HepG2 (cell line): ENCODE data around the gene MMP24OS. TPM values are rescaled to one million over a fixed set of nuclear protein-coding genes. Genes with fewer than 3 reads are reported as not detected.
A peak's percentile ranks its signal among the peaks of the same experiment; 100 is the strongest.

ENCODE experiments used
- ATAC-seq: fragments of 200-7000 bp; cut with Tn5 transposase; 3 replicates; pipeline ENCODE4 v1.9.1; 2020; ENCODE audit warnings: mild to moderate bottlenecking, moderate library complexity
- BruUV-seq: library from RNA; stranded (reverse); fragments of 400-500 nt; replicated peaks from 2 replicates; lab custom pipeline; 2021; lab: Mats Ljungman, UMichigan
- CTCF ChIA-PET: fragments of 300-600 bp; formaldehyde crosslinking; extraction: SDS; loops from one replicate; lab custom pipeline; 2021; ENCODE audit warnings: low total read pairs, inconsistent platforms, low intra/inter-chr PET ratio; lab: Yijun Ruan, JAX
- POLR2A ChIA-PET: fragments of 350-600 bp; sonication (Branson Sonifier 250); formaldehyde crosslinking; loops from one replicate; lab custom pipeline; 2020; ENCODE audit warnings: antibody characterized with exemption, inconsistent platforms; lab: Yijun Ruan, JAX
- DNase-seq: peaks from one replicate; pipeline ENCODE4 v3.0.0-alpha.2; 2015; ENCODE audit warnings: low spot score
- FAIRE-seq: peaks from 3 replicates; lab custom pipeline; 2011; peaks lifted over from hg19 to GRCh38; lab: Jason Lieb, UNC
- H2AFZ ChIP-seq: one replicate; pipeline ENCODE4 v1.6.1; 2011; ENCODE audit warnings: low read length, inconsistent platforms
- H3K27ac ChIP-seq: fragments of 300-600 bp; 3 replicates; pipeline ENCODE4 v1.8.0; 2011; ENCODE audit warnings: mixed run types, mild to moderate bottlenecking, mixed read lengths, low read length, inconsistent platforms; ENCODE audit not compliant: insufficient read depth; ENCODE audit errors: extremely low read length
- H3K27me3 ChIP-seq, 2 experiments: fragments of 200-600 bp in 1 of 2; 2 replicates in 1 of 2; 3 replicates in 1 of 2; pipeline versions ENCODE4 v1.6.0 to v1.8.0; 2011; ENCODE audit warnings: low read length in 2 of 2, mild to moderate bottlenecking in 2 of 2, moderate library complexity in 2 of 2, inconsistent platforms in 1 of 2; ENCODE audit not compliant: insufficient read depth in 2 of 2, control insufficient read depth in 1 of 2
- H3K36me3 ChIP-seq, 2 experiments: fragments of 200-600 bp in 1 of 2; replicated peaks in 1 of 2; 2 replicates in 1 of 2; 3 replicates in 1 of 2; pipeline versions ENCODE4 v1.5.1 to v1.8.0; 2011; ENCODE audit warnings: low read length in 2 of 2, inconsistent platforms in 1 of 2; ENCODE audit not compliant: insufficient read depth in 2 of 2, control insufficient read depth in 1 of 2
- H3K4me1 ChIP-seq: 2 replicates; pipeline ENCODE4 v1.5.1; 2012; ENCODE audit warnings: low read length, inconsistent platforms; ENCODE audit not compliant: insufficient read depth
- H3K4me2 ChIP-seq: 2 replicates; pipeline ENCODE4 v1.6.0; 2011; ENCODE audit warnings: low read depth, low read length, inconsistent platforms
- H3K4me3 ChIP-seq, 3 experiments: fragments of 200-600 bp in 1 of 3; sonication (generic), shearing (Covaris generic) in 1 of 3; replicated peaks in 1 of 3; 2 replicates each; pipeline ENCODE4 v1.5.1; 2011 to 2016; ENCODE audit warnings: low read length in 3 of 3, inconsistent platforms in 2 of 3, low read depth in 2 of 3, mild to moderate bottlenecking in 2 of 3, control low read depth in 1 of 3, mixed read lengths in 1 of 3; ENCODE audit not compliant: insufficient read depth in 1 of 3
- H3K79me2 ChIP-seq: one replicate; pipeline ENCODE4 v1.6.1; 2011; ENCODE audit warnings: low read length, inconsistent platforms; ENCODE audit not compliant: insufficient read depth
- H3K9ac ChIP-seq: 2 replicates; pipeline ENCODE4 v1.6.0; 2011; ENCODE audit warnings: mild to moderate bottlenecking, low read depth, low read length, inconsistent platforms; ENCODE audit not compliant: insufficient read depth
- H3K9me3 ChIP-seq: 2 replicates; pipeline ENCODE4 v1.5.1; 2012; ENCODE audit warnings: mild to moderate bottlenecking, low read length
- H4K20me1 ChIP-seq: 2 replicates; pipeline ENCODE4 v1.6.0; 2011; ENCODE audit warnings: inconsistent platforms, mild to moderate bottlenecking, low read length, moderate library complexity; ENCODE audit not compliant: insufficient read depth
- BCLAF1 ChIP-seq: fragments of 450-650 bp; IDR thresholded peaks from 2 replicates; pipeline ENCODE4 v1.6.1; 2017; ENCODE audit warnings: mild to moderate bottlenecking
- CHD4 ChIP-seq: fragments of 200-600 bp; sonication (generic); IDR thresholded peaks from 2 replicates; pipeline ENCODE4 v1.7.0; 2017; ENCODE audit warnings: mild to moderate bottlenecking, low read length, borderline replicate concordance
- CSRNP1 ChIP-seq: sonication (generic); formaldehyde crosslinking; IDR thresholded peaks from 2 replicates; pipeline ENCODE4 v1.8.1; 2023; ENCODE audit warnings: mild to moderate bottlenecking, missing genetic modification reagents
- ERF ChIP-seq: IDR thresholded peaks from 2 replicates; pipeline ENCODE4 v1.6.1; 2018; ENCODE audit warnings: missing biosample characterization, missing genetic modification reagents
- ISL2 ChIP-seq: sonication (generic); formaldehyde crosslinking; IDR thresholded peaks from 2 replicates; pipeline ENCODE4 v1.5.0; 2020; ENCODE audit warnings: missing genetic modification reagents
- MAF1 ChIP-seq: sonication (generic); formaldehyde crosslinking; IDR thresholded peaks from 2 replicates; pipeline ENCODE4 v1.5.0; 2020; ENCODE audit warnings: missing genetic modification reagents, borderline replicate concordance
- PPARG ChIP-seq: conservative IDR thresholded peaks from 2 replicates; pipeline ENCODE4 v1.6.1; 2016; ENCODE audit warnings: missing biosample characterization, missing genetic modification reagents
- RFX3 ChIP-seq: IDR thresholded peaks from 2 replicates; pipeline ENCODE4 v1.6.1; 2016; ENCODE audit warnings: missing biosample characterization, missing genetic modification reagents
- SP140L ChIP-seq: sonication (generic); formaldehyde crosslinking; IDR thresholded peaks from 2 replicates; pipeline ENCODE4 v1.4.0; 2020; ENCODE audit warnings: missing genetic modification reagents, borderline replicate concordance
- ZFP82 ChIP-seq: sonication (generic); formaldehyde crosslinking; IDR thresholded peaks from 2 replicates; pipeline ENCODE4 v1.5.1; 2020; ENCODE audit warnings: mild to moderate bottlenecking, missing genetic modification reagents, borderline replicate concordance
- ZNF280B ChIP-seq: sonication (generic); formaldehyde crosslinking; IDR thresholded peaks from 2 replicates; pipeline ENCODE4 v1.5.0; 2020; ENCODE audit warnings: missing genetic modification reagents, mild to moderate bottlenecking, borderline replicate concordance
- ZNF337 ChIP-seq: sonication (generic); formaldehyde crosslinking; IDR thresholded peaks from 2 replicates; pipeline ENCODE4 v1.5.1; 2020; ENCODE audit warnings: missing genetic modification reagents, low read depth, mild to moderate bottlenecking, borderline replicate concordance
- ZNF354B ChIP-seq: sonication (generic); formaldehyde crosslinking; IDR thresholded peaks from 2 replicates; pipeline ENCODE4 v1.8.0; 2022; ENCODE audit warnings: mild to moderate bottlenecking, missing genetic modification reagents
- ZNF546 ChIP-seq: sonication (generic); formaldehyde crosslinking; conservative IDR thresholded peaks from 2 replicates; pipeline ENCODE4 v1.8.1; 2023; ENCODE audit warnings: mild to moderate bottlenecking, missing genetic modification reagents
- ZNF557 ChIP-seq: sonication (generic); formaldehyde crosslinking; IDR thresholded peaks from 2 replicates; pipeline ENCODE4 v1.4.0; 2020; ENCODE audit warnings: missing genetic modification reagents
- ZNF720 ChIP-seq: sonication (generic); formaldehyde crosslinking; IDR thresholded peaks from 2 replicates; pipeline ENCODE4 v1.4.0; 2020; ENCODE audit warnings: missing genetic modification reagents
- WGBS: methylation state at CpG from one replicate; pipeline ENCODE4 v1.1.6; 2017; ENCODE audit warnings: low lambda C conversion rate; 5-methylcytosine and 5-hydroxymethylcytosine counted together
- in situ Hi-C: cut with HindIII; loops from 2 replicates; pipeline ENCODE4 v1.10.0; 2017; ENCODE audit warnings: low pct_unique_long_range_greater_than_20kb; ENCODE audit not compliant: extremely low pct_ligation_motif_present
- intact Hi-C: fragments of 100-400 bp; cut with micrococcal nuclease; formaldehyde crosslinking; loops from one replicate; pipeline ENCODE4 v1.10.0; 2022; ENCODE audit not compliant: unreplicated experiment
- polyA plus RNA-seq, 8 experiments: library from polyadenylated mRNA; depleted of rRNA in 3 of 8; stranded (reverse) in 7 of 8; unstranded in 1 of 8; fragments of >200 nt; fragmentation: Illumina TruSeq in 4 of 8; extraction: Trizol in 4 of 8; gene quantifications; 2 replicates each; pipeline versions ENCODE4 v1.2.1 to v1.2.3, GENCODE V29; 2011 to 2016; ENCODE audit warnings: low read depth in 4 of 8, missing spikeins in 1 of 8, mixed read lengths in 1 of 8; ENCODE audit not compliant: insufficient read depth in 1 of 8
- total RNA-seq, 5 experiments: library from RNA; depleted of rRNA; stranded (reverse); fragments of >200 nt; fragmentation: Illumina TruSeq; extraction: Trizol; gene quantifications; 2 replicates each; pipeline ENCODE4 v1.2.3, GENCODE V29; 2016; ENCODE audit warnings: low read depth in 1 of 5

The MMP24OS gene
- total and polyA plus RNA-seq, 2 of the 13 experiments (the other 11 are each of a cell fraction or from before 2014, with no cell fraction given), result 6.0 to 8.5 TPM

GRCh38 chr20:35285806-35286076, 7.8 kb upstream of the MMP24OS start (continued):
- 0 out of 2 replicates have a peak, but pooled peaks have one; percentile 4 for TF ChIP-seq ZNF354B (CRISPR knock-in tag)
- TF ChIP-seq ZFP82 (CRISPR knock-in tag), result no peak
- TF ChIP-seq SP140L, result no peak
- peak; percentile 25; the same call in 1 of the 2 replicates for TF ChIP-seq CHD4

GRCh38 chr20:35284992-35285805, 7.3 kb upstream of the MMP24OS start:
- in situ Hi-C loops (no loop called here), intact Hi-C loops (no loop called here)
- H3K4me1 ChIP-seq, result peaks cover 70% of the 10 kb centered on the region
- no peaks in the 10 kb centered on the region for H3K9me3 ChIP-seq
- peak overlapping the region; percentile 91 for H3K4me2 ChIP-seq
- under 1% methylated on average over 19 of the region's 19 CpGs for WGBS
- peaks cover 2 to 6% of the 10 kb centered on the region in 2 experiments; a peak in 2 of 5 replicates for H3K27me3 ChIP-seq
- peaks cover 7 to 19% of the 10 kb centered on the region in 2 experiments; a peak in 4 of 5 replicates for H3K36me3 ChIP-seq
- H3K4me3 ChIP-seq, result peak overlapping the region; percentile 80 to 98 (median 81)
- peaks cover 45% of the 10 kb centered on the region for H3K79me2 ChIP-seq
- ATAC-seq (peak; percentile 4), FAIRE-seq (no peak), DNase-seq (no peak)
- H3K27ac ChIP-seq, result peak overlapping the region; percentile 95
- peak overlapping the region; percentile 97 for H3K9ac ChIP-seq
- H4K20me1 ChIP-seq, result peaks cover 16% of the 10 kb centered on the region
- ChIA-PET CTCF (interaction anchor here (0.8 to 1.1 kb wide), 2 partner anchors 19 to 22 kb away, joined by 3 to 5 read pairs; no protein-coding TSS in a partner anchor), POLR2A (interaction anchor here (0.6 to 3.5 kb wide), 47 partner anchors 9 to 669 kb away, joined by 3 to 80 read pairs (median 6); partner anchors contain the start of genes ACSS2, CEP250, EDEM2 and ERGIC3)
- BruUV-seq, result TSS peak; percentile 81
- peak overlapping the region; percentile 62 for H2AFZ ChIP-seq
- 0 out of 2 replicates have a peak, but pooled peaks have one; percentile 25 for TF ChIP-seq ZNF720 (CRISPR knock-in tag)
- no peak for TF ChIP-seq RFX3 (CRISPR knock-in tag)
- no peak; the same call in 1 of the 2 replicates for TF ChIP-seq ZNF546
- 0 out of 2 replicates have a peak, but pooled peaks have one; percentile 3 for TF ChIP-seq CSRNP1
- TF ChIP-seq PPARG (CRISPR knock-in tag), result no peak
- no peak for TF ChIP-seq ISL2 (CRISPR knock-in tag)
- no peak for TF ChIP-seq ERF (CRISPR knock-in tag)
- TF ChIP-seq BCLAF1, result no peak
- no peak for TF ChIP-seq ZNF337 (CRISPR knock-in tag)
- TF ChIP-seq MAF1, result 0 out of 2 replicates have a peak, but pooled peaks have one; percentile 8
- TF ChIP-seq ZNF557, result no peak
- peak; percentile 57; the same call in 1 of the 2 replicates for TF ChIP-seq ZNF280B (CRISPR knock-in tag)
